Stimulated activated CD4-positive, alpha-beta T cell treated with anti-CD3 and anti-CD28 coated beads, Interleukin-4, amount 100 ng/mL, for 48 hours (primary cell): ENCODE data around the gene SH2D3C.

Experiments
- DNase-seq, 2 donors: peaks; one replicate each; pipeline ENCODE4 v3.0.0-alpha.2; 2020; ENCODE audit warnings: low read depth in 2 of 2

SH2D3C gene

DNA sequence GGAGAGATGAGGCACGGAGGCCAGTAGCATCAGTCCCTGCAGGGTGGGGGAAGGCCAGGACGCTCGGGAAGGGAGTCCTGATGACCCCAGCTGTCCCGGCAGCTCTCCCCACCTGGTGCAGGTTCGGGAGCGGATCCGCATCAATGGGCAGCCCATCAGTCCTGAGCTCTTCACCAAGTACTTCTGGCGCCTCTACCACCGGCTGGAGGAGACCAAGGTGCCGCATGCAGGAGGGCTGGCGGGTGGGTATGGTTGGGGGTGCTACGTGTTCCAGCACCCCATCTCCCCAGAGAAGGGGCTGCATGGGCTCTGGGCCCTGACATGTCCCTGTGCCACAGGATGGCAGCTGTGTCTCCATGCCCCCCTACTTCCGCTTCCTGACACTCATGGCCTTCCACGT is 28.4 kb upstream of the SH2D3C start:
- DNase-seq: no peak

DNA sequence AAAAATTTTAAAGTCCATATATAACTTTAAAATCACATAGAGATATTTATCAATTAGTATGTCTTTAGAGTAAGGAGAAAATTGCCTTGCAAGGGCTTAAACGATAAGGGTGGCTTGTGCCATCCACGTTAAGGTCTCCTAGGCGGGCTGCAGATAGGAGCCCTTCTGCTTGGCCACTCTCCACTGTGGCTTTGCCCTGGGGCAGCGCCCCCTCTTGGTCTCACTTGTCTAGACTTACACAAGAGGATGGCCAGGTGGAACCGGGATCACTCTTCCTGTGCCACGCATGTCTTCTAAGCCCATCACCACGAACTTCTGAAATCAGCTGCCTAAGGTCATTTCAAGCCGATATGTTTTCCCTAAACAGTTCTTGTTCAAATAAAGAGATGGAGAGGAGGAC is 27.2 kb upstream of the SH2D3C start:
- peak in 1 of 2 donors; percentile 31 for DNase-seq

DNA sequence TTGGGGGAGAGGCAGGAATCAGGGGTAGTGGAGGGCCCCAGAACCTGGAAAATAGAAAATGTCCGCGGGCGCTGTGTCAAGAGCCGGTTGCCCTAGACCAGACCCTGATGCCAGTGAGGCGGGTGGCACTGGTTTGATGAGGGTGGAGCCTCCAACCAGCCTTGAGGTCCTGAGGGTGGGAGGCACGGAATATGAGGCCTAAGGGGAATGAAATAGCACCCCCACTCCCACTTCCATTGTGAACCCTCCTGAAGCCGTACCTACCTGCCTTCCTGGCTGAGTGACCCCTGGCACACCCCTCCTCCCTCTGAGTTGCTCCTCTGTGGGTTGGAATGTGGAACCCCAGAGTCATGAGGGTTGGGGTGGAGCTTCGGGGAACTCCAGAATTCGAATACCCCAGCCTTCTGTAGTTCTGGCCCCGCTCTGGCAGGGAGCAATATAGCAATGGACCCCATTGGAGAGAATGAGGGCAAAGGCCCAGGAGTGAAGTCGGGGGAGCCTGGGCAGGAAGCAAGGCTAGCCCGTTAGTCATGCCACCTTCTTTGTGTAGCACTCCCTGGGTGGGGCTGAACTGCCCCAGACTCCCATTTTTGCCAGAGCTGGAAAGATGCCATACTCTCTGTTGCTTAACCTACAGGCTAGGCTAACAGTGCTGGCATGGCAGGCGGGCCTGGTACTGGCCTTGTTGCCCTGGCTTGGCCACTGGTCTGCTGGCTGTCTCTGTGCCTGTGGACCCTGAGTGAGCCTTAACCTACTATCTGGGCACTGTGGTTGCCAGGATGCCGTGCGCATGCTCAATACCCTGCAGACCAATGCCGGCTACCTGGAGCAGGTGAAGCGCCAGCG is 25.3 kb upstream of the SH2D3C start:
- no peak for DNase-seq

DNA sequence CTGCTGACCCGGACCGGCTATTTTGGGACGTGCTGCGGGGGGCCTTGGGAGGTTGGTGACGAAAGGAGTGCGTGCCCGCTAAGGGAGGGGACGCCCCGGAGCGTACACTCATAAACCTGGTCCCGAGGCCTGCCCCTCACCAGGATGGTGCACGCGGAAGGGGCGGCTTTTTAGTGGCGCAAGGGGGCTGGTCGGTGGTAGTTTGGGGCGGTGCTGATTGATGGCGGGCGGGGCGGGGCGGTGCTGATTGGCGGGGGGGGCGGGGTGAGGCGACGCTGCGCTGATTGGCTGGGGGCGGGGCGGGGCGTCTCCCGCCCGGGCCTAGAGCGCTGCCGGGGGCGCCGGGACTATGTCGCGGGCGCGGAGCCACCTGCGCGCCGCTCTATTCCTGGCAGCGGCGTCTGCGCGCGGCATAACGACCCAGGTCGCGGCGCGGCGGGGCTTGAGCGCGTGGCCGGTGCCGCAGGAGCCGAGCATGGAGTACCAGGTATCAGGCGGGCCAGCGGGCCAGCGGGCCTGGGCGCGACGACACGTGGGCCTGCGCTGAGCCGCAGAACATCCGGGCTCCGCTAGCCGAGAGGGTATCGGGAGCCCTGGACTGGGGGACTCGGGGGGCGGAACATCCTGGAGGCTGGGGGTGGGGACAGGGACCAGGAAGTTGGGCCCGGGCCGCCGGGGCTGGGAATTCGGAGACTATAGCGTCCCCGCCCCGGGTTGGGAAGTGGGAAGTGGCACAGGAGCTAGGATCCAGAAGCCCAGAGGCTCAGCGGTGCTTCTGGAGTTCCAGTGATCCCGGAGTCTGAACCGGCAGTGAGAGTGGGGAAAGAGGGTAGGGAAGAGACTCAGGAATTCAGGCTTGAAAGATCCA is 24.3 kb upstream of the SH2D3C start, which contains the start of gene FPGS:
FPGS (plus strand) TSS at position 307 of the 868 bp plus-strand sequence; CDS start at position 350, 43 bp downstream.
- DNase-seq: peak; percentile 76 to 82

DNA sequence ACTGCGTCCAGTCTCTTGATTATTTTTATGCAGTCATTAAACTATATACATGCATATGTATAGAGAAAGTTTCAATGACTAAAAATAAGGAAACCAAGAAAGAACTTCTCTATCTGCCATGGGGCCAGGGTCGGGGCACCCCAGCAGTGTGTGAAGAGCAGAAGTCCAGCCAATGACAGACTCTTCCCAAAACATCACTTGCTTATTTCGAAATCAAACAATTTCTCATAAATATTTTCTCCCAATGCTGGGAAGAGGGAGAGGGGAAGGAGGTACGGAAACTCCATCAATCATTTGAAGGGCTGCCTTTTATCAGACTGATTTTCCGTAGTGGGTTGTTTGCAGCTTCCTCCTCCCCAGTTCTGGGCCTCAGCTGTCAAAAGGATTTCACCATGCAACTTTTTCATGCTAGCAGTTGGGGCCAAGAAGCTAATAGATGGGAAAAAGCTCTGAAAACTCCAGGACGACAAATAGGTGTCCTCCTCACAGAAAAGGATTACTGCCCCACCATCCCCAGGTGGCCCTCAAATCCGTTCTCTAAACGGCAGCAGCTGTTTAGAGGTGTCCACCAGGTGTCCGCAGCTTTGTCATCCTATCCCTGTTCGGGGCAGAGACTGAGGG is 23.6 kb upstream of the SH2D3C start:
- no peak for DNase-seq

DNA sequence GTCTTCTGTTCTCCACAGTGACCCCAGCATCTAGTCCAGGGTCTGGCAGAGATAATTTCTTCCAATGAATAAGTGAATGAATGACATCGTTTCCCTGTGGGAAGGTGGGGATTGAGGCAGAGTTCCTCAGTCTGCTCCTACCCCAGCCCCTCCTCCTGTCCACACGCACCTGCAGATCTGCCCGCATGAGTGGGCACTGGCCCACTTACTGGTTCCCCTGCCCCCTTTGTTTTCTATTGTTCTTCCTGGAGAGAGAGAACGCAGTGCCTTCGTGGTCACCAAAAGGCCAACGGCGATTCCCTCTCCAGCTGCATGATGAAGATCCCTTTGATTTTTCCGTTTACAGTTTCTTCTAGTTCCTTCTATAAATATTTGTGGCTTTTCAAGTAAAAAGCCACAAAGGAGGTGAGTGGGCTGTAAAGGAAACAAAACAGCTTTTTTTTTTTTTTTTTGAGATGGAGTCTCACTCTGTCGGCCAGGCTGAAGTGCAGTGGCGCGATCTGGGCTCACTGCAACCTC is 18.4 kb upstream of the SH2D3C start:
- DNase-seq: no peak

DNA sequence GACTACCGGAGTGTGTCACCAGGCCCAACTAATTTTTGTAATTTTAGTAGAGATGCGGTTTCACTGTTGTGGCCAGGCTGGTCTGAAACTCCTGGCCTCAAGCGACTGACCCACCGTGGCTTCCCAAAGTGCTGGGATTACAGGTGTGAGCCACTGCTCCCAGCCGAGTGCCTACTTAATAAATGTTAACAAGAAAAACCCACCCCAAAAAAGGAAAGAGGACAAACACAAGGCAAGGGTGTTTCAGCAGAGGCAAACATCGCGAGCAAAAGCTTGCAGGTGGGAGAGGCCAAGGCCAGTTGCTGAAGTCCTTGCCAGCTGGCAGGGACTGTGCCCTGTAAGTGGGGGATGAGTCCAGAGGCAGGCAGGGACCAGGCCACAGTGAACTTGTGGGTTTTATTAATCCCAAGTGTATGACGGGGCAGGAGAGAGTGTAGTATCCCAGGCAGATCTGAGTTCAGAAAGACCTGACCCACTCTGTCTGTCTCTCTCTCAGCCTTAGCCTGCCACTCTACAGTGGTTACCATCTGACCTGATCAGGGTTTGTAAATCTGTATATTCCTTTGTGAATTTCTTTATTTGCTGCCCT is 17.9 kb upstream of the SH2D3C start:
- no peak for DNase-seq

DNA sequence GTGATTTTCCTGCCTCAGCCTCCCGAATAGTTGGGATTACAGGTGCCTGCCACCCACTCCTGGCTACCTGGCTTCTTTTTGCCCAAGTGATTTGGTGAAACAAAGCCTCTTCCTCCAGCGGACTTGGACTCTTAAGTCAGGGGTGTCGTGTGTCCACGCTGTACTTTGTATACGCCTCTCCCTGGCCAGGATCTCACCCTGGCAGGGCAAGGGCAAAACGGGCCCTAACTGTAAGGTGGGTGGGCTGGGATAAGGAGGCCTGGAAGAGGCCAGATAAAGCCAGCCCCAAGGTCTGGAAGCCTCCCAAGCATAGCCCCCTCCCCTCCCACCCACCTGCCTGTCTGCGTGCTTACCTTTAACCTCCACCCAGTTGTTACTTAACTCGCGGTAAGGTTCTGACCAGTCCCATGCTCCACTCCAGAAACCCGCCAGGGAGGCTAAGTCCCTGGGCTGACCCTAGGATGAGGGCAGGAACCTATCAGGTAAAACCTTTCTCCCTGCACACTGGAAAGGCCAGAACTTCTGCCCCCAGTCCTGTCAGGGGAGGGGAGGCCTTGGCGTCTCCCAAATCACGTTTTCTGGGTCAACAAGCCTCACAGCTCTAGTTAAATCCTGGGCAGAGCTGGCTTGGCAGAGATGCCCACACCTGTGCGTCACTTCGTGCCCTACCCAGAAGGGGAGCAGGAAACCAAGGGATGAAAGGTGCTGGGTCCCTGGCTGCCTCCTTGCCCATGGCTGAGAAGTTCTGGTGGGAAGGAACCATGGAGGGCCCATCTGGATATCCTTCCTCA is 15.7 kb upstream of the SH2D3C start:
- no peak for DNase-seq

DNA sequence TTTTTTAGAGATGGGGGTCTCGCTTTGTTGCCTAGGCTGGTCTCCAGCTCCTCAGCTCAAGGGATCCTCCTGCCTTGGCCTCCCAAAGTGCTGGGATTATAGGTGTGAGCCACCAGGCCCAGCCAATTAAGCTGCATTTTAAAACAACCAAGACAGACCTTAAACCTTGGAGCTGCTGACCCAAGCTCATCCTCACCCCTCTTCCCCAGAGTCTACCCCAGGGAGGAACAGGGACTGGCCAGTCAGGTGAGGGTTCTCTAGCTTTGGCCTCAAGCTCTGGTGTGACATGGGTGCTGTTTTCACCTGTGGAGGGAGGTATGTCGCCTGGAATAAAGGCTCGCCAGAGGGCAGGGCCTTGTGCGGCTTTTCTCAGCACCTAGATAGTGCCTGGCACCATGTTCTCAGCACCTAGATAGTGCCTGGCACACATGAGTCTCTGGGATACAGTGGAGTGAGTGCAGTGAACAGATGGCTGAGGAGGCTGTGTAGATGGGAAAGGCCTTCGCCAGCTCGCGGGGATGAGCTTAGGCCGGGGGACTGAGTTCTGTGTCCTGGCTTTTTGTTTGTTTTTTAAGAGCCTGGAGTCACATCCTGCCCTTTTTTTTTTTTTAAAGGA is 14.7 kb upstream of the SH2D3C start:
- DNase-seq: no peak

DNA sequence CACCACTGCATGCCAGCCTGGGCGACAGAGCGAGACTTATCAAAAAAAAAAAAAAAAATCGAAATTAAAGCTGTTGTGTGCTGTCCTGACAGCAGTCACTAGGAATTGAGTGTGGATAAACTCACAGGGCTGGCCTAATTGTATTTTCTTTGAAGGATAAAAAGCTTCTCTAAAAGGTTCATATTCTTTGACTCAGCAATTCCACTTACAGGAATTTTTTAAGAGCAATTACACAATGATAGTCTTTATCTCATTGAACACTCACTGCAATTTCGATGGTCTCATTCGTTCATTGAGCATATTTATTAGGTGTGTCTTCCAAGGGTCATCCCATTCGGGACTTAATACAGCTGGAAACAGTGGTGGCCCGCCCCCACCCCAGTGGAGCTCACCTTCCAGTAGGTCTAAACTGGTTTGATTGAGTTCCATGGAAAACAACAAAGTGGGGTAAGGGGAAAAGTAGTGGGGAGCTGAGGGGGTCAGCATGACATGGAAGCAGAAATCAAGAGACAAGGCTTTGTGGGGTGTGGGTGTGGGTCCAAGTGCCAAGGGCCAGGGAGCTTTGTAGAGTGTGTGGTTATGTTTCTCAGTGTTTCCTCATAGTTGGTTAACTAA is 14.1 kb upstream of the SH2D3C start:
- DNase-seq: no peak

DNA sequence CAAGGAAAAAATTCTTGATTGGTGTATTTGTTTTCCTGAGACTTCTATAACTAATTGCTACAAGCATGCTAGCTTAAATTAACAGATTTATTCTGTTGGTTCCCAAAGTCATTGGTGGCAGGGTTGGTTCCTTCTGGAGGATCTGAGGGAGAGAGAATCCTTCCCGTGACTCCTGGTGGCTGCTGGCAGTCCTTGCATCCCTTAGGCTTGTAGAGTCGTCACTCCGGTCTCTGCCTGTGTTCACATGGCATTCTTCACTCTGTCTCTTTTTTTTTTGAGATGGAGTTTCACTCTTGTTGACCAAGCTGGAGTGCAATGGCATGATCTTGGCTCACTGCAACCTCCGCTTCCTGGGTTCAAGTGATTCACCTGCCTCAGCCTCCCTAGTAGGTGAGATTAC is 12.6 kb upstream of the SH2D3C start:
- no peak for DNase-seq

DNA sequence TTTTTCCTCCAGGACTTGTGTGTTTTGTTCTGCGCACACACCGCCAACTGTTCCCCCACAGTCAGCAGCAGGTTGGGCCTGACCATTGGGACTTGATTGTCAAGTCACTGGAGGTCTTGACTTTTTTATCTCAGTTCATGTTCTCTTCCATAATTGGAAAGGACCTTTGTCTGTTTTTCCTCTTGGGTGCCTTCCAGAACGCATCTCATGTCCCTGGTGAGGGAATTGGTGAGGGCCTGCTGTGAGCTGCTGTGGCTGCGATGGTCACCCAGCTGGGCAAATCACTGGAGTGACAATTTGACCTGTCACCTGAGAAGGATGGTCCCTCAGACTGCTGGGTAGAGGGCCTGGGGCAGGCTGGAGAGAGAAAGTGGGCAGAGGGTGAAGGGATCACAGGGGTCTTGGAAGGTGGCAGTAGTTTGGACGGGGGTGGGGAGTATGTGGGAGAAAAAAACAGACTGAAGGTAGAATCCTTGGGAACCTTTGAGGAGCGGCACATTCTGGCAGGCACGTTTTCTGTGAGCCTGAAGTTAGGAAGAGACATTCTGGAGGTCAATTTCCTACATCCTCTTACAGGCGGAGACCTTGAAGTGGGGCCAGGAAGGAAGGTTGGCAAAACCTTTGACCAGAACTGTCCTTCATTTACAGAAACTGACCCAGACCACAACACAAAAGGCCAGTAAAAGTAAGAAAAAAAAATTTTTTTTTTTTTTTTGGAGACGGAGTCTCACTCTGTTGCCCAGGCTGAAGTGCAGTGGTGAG is 11.8 kb upstream of the SH2D3C start:
- no peak for DNase-seq

DNA sequence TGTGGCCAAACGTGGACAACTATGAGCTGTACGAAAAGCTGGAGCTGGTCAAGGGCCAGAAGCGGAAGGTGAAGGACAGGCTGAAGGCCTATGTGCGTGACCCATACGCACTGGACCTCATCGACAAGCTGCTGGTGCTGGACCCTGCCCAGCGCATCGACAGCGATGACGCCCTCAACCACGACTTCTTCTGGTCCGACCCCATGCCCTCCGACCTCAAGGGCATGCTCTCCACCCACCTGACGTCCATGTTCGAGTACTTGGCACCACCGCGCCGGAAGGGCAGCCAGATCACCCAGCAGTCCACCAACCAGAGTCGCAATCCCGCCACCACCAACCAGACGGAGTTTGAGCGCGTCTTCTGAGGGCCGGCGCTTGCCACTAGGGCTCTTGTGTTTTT is 10.7 kb upstream of the SH2D3C start:
- DNase-seq: no peak

DNA sequence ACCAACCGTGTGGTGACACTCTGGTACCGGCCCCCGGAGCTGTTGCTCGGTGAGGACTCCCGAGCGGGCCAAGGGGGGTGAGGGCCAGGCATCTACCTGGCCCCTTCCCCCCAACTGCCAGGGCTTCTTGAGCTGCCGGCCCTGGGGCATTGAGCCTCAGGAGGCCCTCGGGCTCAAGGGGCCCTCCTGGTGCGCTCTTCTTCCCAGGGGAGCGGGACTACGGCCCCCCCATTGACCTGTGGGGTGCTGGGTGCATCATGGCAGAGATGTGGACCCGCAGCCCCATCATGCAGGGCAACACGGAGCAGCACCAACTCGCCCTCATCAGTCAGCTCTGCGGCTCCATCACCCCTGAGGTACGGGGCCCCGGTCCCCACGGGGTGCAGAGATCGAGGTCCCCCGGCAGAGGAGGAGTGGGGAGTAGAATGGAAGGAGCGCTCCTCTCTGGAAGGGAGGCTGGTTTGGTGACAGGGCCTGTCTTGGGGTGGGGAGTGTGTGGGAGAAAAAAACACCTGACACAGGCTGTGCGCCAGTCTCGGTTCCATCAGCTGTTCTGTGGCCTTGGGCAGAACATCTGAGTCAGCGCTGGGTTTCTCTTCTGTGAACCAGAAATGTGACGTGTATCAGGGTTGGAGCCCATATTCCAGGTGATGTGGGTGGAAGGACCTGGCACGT is 10.0 kb upstream of the SH2D3C start:
- peak; percentile 65 to 71 for DNase-seq

DNA sequence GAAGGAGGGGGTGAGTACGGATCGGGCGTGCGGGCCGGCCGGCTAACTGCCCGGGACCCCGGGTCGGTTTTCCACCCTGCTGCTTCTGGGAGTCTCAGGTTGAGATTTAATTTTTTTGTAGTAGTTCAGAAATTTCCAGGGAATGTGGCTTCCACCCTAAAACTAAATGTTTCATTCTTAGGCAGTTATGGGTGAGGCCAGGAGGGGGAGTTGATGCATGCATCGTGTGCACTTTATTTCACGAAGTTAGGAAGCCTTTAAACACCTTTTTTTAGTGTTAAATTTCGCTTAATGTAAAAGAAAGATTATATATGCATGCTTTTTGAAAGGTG is 8.3 kb upstream of the SH2D3C start:
- DNase-seq: no peak

DNA sequence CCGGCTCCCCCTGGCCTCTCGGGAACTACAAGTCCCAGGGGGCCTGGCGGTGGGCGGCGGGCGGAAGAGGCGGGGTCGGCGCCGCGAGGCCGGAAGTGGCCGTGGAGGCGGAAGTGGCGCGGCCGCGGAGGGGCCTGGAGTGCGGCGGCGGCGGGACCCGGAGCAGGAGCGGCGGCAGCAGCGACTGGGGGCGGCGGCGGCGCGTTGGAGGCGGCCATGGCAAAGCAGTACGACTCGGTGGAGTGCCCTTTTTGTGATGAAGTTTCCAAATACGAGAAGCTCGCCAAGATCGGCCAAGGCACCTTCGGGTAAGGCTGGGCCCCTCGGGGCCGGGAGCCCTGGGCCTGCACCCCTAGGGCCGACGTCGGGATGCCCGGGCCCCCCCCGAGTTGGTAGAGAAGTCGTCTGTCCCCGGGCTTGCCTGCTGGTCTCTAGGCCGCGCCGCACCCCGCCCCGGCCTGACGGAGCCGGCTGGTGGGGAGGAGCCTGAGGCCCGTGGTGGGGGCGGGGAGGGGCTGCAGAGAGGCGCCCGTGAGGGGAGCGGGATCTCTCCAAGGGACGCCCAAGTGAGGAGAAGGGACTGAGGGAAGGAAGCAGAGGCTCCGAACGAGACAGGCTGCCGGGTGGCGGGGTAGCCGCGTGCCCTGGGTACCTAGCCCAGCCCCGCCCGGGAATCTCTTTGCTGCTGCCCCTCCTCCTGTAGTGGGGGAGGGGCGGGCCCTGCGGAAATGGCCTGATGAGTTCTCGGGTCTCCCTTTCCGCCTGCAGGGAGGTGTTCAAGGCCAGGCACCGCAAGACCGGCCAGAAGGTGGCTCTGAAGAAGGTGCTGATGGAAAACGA is 7.7 kb upstream of the SH2D3C start, which contains the start of gene CDK9:
CDK9 (plus strand) TSS at position 102 of the 840 bp plus-strand sequence; CDS start at position 217, 115 bp downstream.
- peak; percentile 89 for DNase-seq

DNA sequence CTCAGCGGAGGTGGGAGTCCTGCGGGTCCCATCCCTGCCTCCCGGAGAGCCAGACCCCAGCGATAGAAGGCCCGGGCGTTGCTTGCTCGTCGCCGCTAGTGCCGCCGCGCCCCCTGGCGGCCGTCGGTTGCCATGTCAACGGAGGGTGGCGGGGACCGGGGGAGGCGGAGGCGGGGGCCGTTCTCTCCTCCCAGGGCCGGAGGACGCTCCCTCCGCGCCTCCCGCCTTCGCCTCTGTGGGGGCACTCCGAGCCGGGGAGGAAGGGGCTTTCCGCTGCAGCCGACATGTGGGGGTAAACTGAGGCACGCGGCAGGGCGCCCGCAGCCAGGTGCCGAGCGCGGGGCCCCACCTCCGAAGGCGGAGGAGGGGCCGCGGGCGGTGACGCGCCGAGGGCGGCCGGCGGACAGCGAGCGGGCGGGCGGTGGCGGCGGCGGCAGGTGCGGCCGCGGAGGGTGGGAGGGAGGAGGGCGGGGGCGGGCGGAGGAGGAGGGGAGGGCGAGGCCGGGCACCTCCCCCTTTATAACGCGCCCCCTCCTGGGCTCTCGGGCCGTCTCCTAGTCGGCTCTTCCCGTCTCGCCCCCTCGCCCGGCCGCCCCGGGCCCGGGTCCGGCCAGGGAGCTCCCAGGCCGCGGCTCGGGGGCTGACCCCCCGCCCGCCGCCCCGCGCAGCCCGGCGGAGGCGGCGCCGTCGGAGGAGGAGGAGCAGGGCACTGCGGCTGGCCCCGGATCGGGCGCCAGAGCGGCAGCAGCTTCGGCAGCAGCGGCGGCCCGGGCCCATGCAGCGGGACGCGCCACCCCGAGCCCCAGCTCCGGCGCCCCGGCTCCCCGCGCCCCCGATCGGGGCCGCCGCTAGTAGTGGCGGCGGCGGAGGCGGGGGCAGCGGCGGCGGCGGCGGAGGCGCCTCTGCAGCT is 6.8 kb upstream of the SH2D3C start:
- peak; percentile 79 to 84 for DNase-seq
